Cerebellar cortex (tissue), 1 donor: ENCODE data around the gene SDHAF1.
"Not testable (repeated sequence)": the region's sequence is repeated elsewhere in the genome, so short reads cannot be mapped to it uniquely, and the experiment has no call there.

Source experiments
- DNase-seq: peaks from one replicate; pipeline ENCODE4 v3.0.0-alpha.2; 2015; ENCODE audit warnings: low spot score

Gene SDHAF1

GRCh38 chr19:36014012-36014924 is 19.3 kb downstream of the SDHAF1 start, which contains the start of gene ALKBH6:
TSS of gene ALKBH6 (minus strand) at chr19:36014213. CDS start at chr19:36013397, 816 bp downstream.
- peak; percentile 100 for DNase-seq

GRCh38 chr19:36019061-36019670 is 24.2 kb downstream of the SDHAF1 start:
- no peak for DNase-seq

- no peak for DNase-seq
Observed at GRCh38 chr19:36023432-36023831, 28.4 kb downstream of the SDHAF1 start.

- DNase-seq, result no peak
Observed at GRCh38 chr19:36025541-36025940, 30.6 kb downstream of the SDHAF1 start.

- no peak for DNase-seq
Observed at GRCh38 chr19:36026091-36026876, 31.3 kb downstream of the SDHAF1 start.

- DNase-seq, result no peak
Observed at GRCh38 chr19:36027696-36028095, 32.7 kb downstream of the SDHAF1 start.

- no peak for DNase-seq
Observed at GRCh38 chr19:36028313-36029041, 33.5 kb downstream of the SDHAF1 start.

GRCh38 chr19:36030264-36031148 is 35.5 kb downstream of the SDHAF1 start:
- peak; percentile 77 for DNase-seq

GRCh38 chr19:36031308-36031707 is 36.3 kb downstream of the SDHAF1 start:
- DNase-seq, result no peak

GRCh38 chr19:36032251-36033104 is 37.5 kb downstream of the SDHAF1 start, which contains the start of gene CLIP3:
TSS of gene CLIP3 (minus strand) at chr19:36032873. CDS start at chr19:36032357, 516 bp downstream.
- peak; percentile 79 for DNase-seq

- no peak for DNase-seq
Observed at GRCh38 chr19:36040495-36040894, 45.5 kb downstream of the SDHAF1 start.

GRCh38 chr19:36041092-36041491 is 46.1 kb downstream of the SDHAF1 start:
- DNase-seq, result not testable (repeated sequence)

GRCh38 chr19:36041831-36042230 is 46.8 kb downstream of the SDHAF1 start:
- DNase-seq, result no peak

- no peak for DNase-seq
Observed at GRCh38 chr19:36043952-36044351, 49.0 kb downstream of the SDHAF1 start.
